Measurements from ENCODE around the gene DTNA.

The DTNA gene

GRCh38 chr18:34859496-34859895 is 149.4 kb downstream of the DTNA start:
- DNase-seq, result no peak

GRCh38 chr18:34862561-34862960 is 152.5 kb downstream of the DTNA start:
- DNase-seq, result no peak

- no peak for DNase-seq
These were observed 153.6 kb downstream of the DTNA start for GRCh38 chr18:34863702-34864101.

GRCh38 chr18:34864836-34865497 is 154.9 kb downstream of the DTNA start:
- DNase-seq, result no peak

GRCh38 chr18:34866310-34866709 is 156.2 kb downstream of the DTNA start:
- no peak for DNase-seq

- no peak for DNase-seq
These were observed 156.6 kb downstream of the DTNA start for GRCh38 chr18:34866739-34867138.

GRCh38 chr18:34867520-34867919 is 157.4 kb downstream of the DTNA start:
- DNase-seq, result no peak

- no peak for DNase-seq
These were observed 160.6 kb downstream of the DTNA start for GRCh38 chr18:34870555-34871310.

- peak in 1 of 14 donors; percentile 16 for DNase-seq
These were observed 161.3 kb downstream of the DTNA start for GRCh38 chr18:34871435-34871834.

- no peak for DNase-seq
These were observed 162.0 kb downstream of the DTNA start for GRCh38 chr18:34872066-34872465.

- no peak for DNase-seq
These were observed 164.0 kb downstream of the DTNA start for GRCh38 chr18:34873986-34874580.

GRCh38 chr18:34875150-34875549 is 165.1 kb downstream of the DTNA start:
- DNase-seq, result peak in 1 of 14 donors; percentile 11

GRCh38 chr18:34880403-34880802 is 170.3 kb downstream of the DTNA start:
- DNase-seq, result no peak

GRCh38 chr18:34880882-34881834 is 171.1 kb downstream of the DTNA start:
- no peak for DNase-seq

- DNase-seq, result no peak
These were observed 174.3 kb downstream of the DTNA start for GRCh38 chr18:34884436-34884835.

- no peak for DNase-seq
These were observed 176.1 kb downstream of the DTNA start for GRCh38 chr18:34886177-34886576.

- DNase-seq, result no peak
These were observed 177.9 kb downstream of the DTNA start for GRCh38 chr18:34887881-34888580.

GRCh38 chr18:34890486-34891085 is 180.5 kb downstream of the DTNA start:
- DNase-seq, result no peak

GRCh38 chr18:34892379-34892778 is 182.3 kb downstream of the DTNA start:
- no peak for DNase-seq

- no peak for DNase-seq
These were observed 183.1 kb downstream of the DTNA start for GRCh38 chr18:34893239-34893638.

GRCh38 chr18:34901299-34901698 is 191.2 kb downstream of the DTNA start:
- no peak for DNase-seq

- no peak for DNase-seq
These were observed 194.9 kb downstream of the DTNA start for GRCh38 chr18:34904994-34905393.

Data from C1 segment of cervical spinal cord (tissue), 14 donors.